Stimulated activated CD4-positive, alpha-beta T cell treated with anti-CD3 and anti-CD28 coated beads, Interleukin-15, amount 100 ng/mL, for 48 hours (primary cell): Measurements from ENCODE around the gene PRXL2B.
"Not testable (repeated sequence)": the region's sequence is repeated elsewhere in the genome, so short reads cannot be mapped to it uniquely, and the experiment has no call there.

ENCODE experiments used
- DNase-seq, 2 donors: peaks; one replicate each; pipeline ENCODE4 v3.0.0-alpha.2; 2020; ENCODE audit warnings: low read depth in 2 of 2

PRXL2B gene, protein sequence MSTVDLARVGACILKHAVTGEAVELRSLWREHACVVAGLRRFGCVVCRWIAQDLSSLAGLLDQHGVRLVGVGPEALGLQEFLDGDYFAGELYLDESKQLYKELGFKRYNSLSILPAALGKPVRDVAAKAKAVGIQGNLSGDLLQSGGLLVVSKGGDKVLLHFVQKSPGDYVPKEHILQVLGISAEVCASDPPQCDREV

GRCh38 chr1:2586154-2587070 lies at the start of gene PRXL2B:
TSS of gene PRXL2B (plus strand) at chr1:2586777. CDS start at chr1:2586886, 109 bp downstream.
- DNase-seq = peak; percentile 98 to 99

DNA sequence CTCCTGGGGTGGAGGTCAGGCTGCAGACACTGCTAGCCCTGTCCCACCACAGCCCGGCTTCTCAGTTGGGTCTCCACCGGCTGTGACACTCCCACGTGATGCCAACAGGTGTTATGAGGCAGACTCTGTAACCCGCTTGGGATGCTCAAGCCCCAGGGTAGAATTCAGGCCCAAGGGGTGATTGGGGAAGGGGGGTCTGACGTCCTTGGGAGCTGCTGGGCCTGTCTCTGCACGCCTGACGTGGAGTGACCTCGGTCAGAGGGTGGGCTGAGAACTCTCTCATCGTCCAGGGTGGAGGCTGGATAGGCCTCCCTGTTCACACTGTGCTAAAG lies 48.8 kb upstream of the PRXL2B start:
- no peak for DNase-seq

DNA sequence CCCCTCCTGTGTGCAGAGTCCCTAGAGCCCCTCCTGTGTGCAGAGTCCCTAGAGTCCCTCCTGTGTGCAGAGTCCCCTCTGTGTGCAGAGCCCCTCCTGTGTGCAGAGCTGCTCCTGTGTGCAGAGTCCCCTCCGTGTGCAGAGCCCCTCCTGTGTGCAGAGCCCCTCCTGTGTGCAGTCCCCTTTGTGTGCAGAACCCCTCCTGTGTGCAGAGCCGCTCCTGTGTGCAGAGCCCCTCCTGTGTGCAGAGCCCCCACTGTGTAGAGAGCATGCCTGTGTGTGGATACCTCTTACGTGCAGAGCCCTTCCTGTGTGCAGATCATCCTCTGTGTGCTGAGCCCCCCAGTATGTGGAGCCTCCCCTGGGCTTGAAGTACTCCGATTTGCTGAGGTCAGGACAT lies 48.2 kb upstream of the PRXL2B start:
- no peak for DNase-seq

GRCh38 chr1:2538872-2539271 lies 47.7 kb upstream of the PRXL2B start:
- DNase-seq = no peak

DNA sequence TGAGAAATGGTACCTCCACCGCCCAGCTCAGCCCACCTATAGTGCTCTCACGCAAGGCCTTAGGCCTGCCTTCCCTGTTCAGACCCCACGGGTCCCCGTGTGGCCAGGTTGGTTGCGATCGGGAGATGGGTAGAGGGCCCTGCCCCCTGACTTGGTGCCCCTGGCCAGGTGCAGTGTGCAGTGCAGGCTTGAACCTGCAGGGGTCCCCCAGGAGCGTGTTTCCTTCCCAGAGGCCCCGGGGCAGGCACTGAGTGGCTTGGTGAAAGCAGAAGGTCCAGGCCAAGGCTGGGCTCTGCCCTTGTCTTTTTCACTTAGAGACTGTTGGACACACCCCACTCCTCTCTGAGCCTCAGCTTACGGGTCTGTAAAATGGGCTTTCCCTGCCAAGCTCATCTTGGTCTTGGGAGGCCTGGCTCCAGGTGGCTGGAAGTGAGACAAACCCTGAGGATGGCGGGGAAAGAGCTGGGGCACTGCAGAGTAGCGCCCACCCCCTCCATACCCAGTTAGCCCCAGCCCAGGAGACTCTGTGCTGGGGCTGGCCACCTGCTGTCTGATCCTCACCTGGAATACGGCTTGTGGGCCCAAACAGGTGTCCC lies 47.2 kb upstream of the PRXL2B start:
- DNase-seq = no peak

DNA sequence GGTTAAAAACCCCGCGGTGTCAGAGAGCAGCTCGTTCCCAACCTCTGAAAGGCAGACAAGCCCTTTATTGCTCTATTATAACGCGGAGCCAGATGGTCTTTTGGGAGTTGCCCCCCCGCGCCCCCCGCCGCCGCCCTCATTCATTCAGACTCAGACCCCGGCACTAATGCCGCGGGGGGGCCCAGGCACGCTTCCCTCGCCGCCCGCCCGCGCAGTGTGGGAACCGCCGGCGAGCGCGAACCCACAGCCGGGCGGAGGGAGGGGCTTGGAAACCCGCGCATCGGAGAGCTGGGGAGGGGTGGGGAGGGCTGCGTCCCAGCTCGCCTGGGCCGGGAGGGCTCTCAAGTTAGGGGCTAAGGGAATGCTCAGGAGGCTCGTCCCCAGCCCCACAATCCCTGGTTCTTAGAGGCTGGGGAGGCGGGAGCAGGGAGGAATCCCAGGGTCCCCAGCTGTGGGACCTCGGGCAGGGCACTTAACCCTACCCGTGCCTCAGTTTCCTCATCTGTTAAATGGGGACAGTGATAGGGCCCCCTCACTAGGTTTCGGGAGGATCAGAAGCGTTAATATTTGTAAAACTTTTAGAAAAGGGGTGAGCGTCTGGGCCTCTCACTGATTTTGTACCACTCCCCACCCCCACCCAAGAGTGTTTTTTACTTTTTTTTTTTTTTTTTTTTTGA lies 45.6 kb upstream of the PRXL2B start:
- no peak for DNase-seq

- DNase-seq = no peak
These were observed 44.8 kb upstream of the PRXL2B start for GRCh38 chr1:2541619-2542245.

DNA sequence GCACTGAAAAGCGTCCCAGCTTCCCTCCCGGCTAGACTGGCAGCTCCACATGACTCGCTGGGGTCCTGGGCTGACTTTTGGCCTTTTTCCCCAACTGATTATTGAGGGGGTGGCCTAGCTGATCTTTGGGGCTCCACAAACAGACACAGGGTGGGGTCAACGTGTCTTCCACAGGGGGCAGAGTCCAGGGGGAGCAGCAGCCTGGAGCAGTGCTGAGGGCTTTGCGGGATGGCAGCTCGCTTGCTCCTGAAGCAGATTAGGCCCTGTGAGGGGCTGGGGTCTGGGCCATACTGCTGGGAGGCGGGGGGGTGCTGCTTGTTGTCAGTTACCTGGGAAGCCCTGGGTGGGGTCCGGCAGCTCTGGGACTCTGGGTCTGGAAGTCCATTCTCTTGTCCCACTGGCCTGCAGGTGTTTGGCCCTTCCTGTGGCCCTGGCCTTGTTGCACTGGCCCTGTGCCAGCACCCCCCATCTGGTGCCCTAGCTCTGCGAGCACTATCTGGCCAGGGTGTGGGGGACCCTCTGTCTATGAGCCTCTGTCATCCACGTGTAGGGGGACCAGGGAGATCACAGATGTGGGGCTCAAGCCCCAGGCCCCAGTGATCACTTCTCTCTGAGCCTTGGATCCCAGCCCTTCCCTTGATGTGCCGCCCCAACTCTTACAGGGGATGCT lies 44.2 kb upstream of the PRXL2B start:
- DNase-seq = no peak

- no peak for DNase-seq
These were observed 43.0 kb upstream of the PRXL2B start for GRCh38 chr1:2543543-2544092.

DNA sequence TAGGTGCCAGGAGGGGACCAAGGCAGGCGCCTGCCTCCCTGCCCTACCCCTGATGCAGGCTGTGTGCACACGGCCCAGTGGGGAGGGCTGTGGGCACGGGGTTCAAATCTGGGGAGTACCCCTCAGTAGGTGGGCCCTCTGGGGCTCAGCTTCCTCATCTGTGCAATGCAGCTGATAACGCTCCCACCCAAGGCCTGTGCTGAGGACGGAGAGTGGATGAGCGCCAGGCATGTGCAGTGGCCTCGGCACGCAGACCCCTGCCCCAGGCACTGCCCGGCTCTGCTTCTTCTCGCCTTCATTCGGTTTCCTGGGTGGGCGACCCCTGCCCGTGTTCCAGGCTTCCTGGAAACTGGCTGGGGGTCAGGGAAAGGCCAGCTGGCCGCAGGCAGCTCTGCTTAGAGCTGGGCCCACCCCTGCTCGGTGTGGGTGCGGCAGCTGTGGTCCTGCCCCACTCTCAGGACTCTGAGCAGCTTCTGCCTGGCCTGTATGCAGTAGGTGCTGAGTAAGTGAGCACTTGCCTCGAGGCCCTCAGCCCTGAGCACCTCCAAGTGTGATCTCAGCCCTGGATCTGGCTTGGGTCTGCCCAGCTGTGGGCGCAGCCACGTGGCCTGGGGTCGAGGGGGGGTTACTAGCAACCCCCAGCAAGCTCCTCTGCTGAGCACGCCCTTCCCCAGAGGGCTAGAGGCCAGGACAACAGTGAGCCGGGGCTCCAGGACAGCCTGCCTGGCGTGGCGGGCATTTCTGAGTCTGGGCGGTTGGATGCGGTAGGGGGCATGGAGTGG lies 42.3 kb upstream of the PRXL2B start:
- DNase-seq = no peak

DNA sequence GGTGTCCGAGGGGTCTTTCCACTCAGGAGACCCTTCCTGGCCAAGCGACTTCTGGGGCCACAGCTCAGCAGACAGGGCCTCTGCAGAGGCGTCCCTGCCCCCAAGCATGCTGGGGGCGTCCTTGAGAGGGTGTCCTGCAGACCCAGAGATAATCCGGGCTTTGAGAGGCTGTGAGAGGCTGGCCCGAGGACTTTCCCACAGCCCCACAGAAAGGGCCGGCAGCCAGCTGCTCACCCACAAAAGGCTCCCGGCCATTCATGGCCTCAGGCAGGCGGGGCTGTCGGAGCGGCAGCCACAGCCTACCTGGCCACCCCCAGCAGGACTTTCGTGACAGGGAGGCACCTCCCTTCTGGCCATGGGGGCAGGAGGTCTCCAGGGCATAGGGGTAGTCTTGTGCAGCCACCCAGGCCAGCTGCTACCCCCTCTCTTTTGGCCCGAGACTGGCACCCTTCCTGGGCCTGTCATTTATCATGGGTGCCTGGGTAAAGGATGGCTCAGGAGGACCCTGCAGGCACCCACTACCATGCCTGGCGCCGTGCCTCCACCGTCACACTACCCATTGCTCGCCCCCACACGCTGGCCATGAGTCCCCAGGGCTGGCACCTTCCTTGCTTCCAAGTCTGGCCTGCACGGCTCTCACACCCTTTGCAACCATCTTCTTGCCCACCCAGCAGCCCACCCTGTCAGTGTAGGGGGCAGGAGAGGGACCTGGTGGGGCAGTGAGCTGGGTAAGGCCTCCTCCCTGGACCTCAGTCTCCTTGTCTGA lies 41.5 kb upstream of the PRXL2B start:
- no peak for DNase-seq

GRCh38 chr1:2545754-2546514 lies 40.6 kb upstream of the PRXL2B start:
- peak; percentile 72 to 81 for DNase-seq

- peak; percentile 74 to 78 for DNase-seq
These were observed 39.9 kb upstream of the PRXL2B start for GRCh38 chr1:2546515-2547209.

- DNase-seq = peak; percentile 59 to 66
These were observed 39.1 kb upstream of the PRXL2B start for GRCh38 chr1:2547210-2548067.

GRCh38 chr1:2548068-2548589 lies 38.4 kb upstream of the PRXL2B start:
- peak; percentile 74 to 85 for DNase-seq

DNA sequence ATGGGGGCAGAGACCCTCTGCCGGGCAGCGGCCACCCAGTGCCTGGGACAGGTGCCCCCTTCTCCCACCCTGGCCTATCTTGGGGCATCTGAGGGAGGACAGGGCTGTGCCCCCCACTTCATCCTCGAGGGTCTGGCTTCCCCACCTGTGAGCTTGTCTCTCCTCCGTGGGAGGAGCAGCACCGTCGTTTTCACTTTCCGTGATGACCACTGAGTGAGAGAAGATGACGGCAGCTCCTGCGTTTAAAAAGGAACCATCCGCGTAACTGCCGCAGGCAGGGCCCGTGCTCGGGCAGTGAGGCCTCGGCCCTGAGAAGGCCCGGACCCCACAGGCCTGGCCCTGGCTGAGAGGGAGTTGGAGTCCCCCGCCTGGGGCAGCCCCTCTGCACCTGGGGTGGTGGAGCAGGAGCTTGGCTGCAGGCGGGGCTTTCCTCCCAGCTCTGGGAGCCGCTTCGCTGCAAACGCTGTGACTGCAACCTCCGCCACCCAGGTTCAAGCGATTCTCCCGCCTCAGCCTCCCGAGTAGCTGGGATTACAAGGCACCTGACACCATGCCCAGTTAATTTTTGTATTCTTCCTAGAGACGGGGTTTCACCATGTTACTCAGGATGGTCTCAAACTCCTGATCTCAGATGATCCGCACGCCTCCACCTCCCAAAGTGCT lies 37.1 kb upstream of the PRXL2B start:
- DNase-seq = not testable (repeated sequence)
